ENCODE results near the gene DCUN1D1.

Gene DCUN1D1

GRCh38 chr3:182913889-182914288 is 66.4 kb downstream of the DCUN1D1 start:
- TF ChIP-seq JUND (IDR thresholded peaks at IDR 0.05; ENCODE audit: low read depth) = no peak
- in situ Hi-C loops (cut with HindIII; ENCODE audit: low pct_unique_long_range_greater_than_20kb, low sequenced_read_pairs) = no loop called here
- peak in 1 of 2 experiments; percentile 37 for DNase-seq (ENCODE audit: low read depth in 1 of 2, low spot score in 1 of 2)

GRCh38 chr3:182912474-182912873 is 67.9 kb downstream of the DCUN1D1 start:
- no peak for TF ChIP-seq JUND (IDR thresholded peaks at IDR 0.05; ENCODE audit: low read depth)
- in situ Hi-C loops (cut with HindIII; ENCODE audit: low pct_unique_long_range_greater_than_20kb, low sequenced_read_pairs) = no loop called here
- DNase-seq (ENCODE audit: low read depth in 1 of 2, low spot score in 1 of 2) = no peak

- no peak for DNase-seq (ENCODE audit: low read depth in 1 of 2, low spot score in 1 of 2)
- TF ChIP-seq JUND (IDR thresholded peaks at IDR 0.05; ENCODE audit: low read depth) = no peak
- in situ Hi-C loops (cut with HindIII; ENCODE audit: low pct_unique_long_range_greater_than_20kb, low sequenced_read_pairs) = no loop called here
Observed at GRCh38 chr3:182911782-182912111, 68.6 kb downstream of the DCUN1D1 start.

GRCh38 chr3:182910936-182911781 is 69.2 kb downstream of the DCUN1D1 start:
- TF ChIP-seq JUND (IDR thresholded peaks at IDR 0.05; ENCODE audit: low read depth) = no peak
- in situ Hi-C loops (cut with HindIII; ENCODE audit: low pct_unique_long_range_greater_than_20kb, low sequenced_read_pairs) = no loop called here
- DNase-seq (ENCODE audit: low read depth in 1 of 2, low spot score in 1 of 2) = no peak

GRCh38 chr3:182909318-182910040 is 70.9 kb downstream of the DCUN1D1 start:
- no peak for TF ChIP-seq JUND (IDR thresholded peaks at IDR 0.05; ENCODE audit: low read depth)
- DNase-seq (ENCODE audit: low read depth in 1 of 2, low spot score in 1 of 2) = peak; percentile 28 to 44
- in situ Hi-C loops (cut with HindIII; ENCODE audit: low pct_unique_long_range_greater_than_20kb, low sequenced_read_pairs) = no loop called here

GRCh38 chr3:182908471-182908870 is 71.9 kb downstream of the DCUN1D1 start:
- DNase-seq (ENCODE audit: low read depth in 1 of 2, low spot score in 1 of 2) = no peak

GRCh38 chr3:182906036-182906435 is 74.3 kb downstream of the DCUN1D1 start:
- no peak for TF ChIP-seq JUND (IDR thresholded peaks at IDR 0.05; ENCODE audit: low read depth)
- no peak for DNase-seq (ENCODE audit: low read depth in 1 of 2, low spot score in 1 of 2)
- in situ Hi-C loops (cut with HindIII; ENCODE audit: low pct_unique_long_range_greater_than_20kb, low sequenced_read_pairs) = no loop called here

More at GRCh38 chr3:182908471-182908870, 71.9 kb downstream of the DCUN1D1 start:
- in situ Hi-C loops (cut with HindIII; ENCODE audit: low pct_unique_long_range_greater_than_20kb, low sequenced_read_pairs) = no loop called here
- no peak for TF ChIP-seq JUND (IDR thresholded peaks at IDR 0.05; ENCODE audit: low read depth)

- no peak for TF ChIP-seq JUND (IDR thresholded peaks at IDR 0.05; ENCODE audit: low read depth)
- in situ Hi-C loops (cut with HindIII; ENCODE audit: low pct_unique_long_range_greater_than_20kb, low sequenced_read_pairs) = no loop called here
- no peak for DNase-seq (ENCODE audit: low read depth in 1 of 2, low spot score in 1 of 2)
Observed at GRCh38 chr3:182905623-182906022, 74.7 kb downstream of the DCUN1D1 start.

GRCh38 chr3:182904164-182904563 is 76.2 kb downstream of the DCUN1D1 start:
- in situ Hi-C loops (cut with HindIII; ENCODE audit: low pct_unique_long_range_greater_than_20kb, low sequenced_read_pairs) = no loop called here
- DNase-seq (ENCODE audit: low read depth in 1 of 2, low spot score in 1 of 2) = no peak
- TF ChIP-seq JUND (IDR thresholded peaks at IDR 0.05; ENCODE audit: low read depth) = no peak

GRCh38 chr3:182902236-182902635 is 78.1 kb downstream of the DCUN1D1 start:
- in situ Hi-C loops (cut with HindIII; ENCODE audit: low pct_unique_long_range_greater_than_20kb, low sequenced_read_pairs) = no loop called here
- TF ChIP-seq JUND (IDR thresholded peaks at IDR 0.05; ENCODE audit: low read depth) = no peak

GRCh38 chr3:182896553-182896952 is 83.8 kb downstream of the DCUN1D1 start:
- no peak for TF ChIP-seq JUND (IDR thresholded peaks at IDR 0.05; ENCODE audit: low read depth)
- in situ Hi-C loops (cut with HindIII; ENCODE audit: low pct_unique_long_range_greater_than_20kb, low sequenced_read_pairs) = no loop called here
- no peak for DNase-seq (ENCODE audit: low read depth in 1 of 2, low spot score in 1 of 2)

More at GRCh38 chr3:182902236-182902635, 78.1 kb downstream of the DCUN1D1 start:
- DNase-seq (ENCODE audit: low read depth in 1 of 2, low spot score in 1 of 2) = no peak

- in situ Hi-C loops (cut with HindIII; ENCODE audit: low pct_unique_long_range_greater_than_20kb, low sequenced_read_pairs) = no loop called here
- TF ChIP-seq JUND (IDR thresholded peaks at IDR 0.05; ENCODE audit: low read depth) = no peak
- no peak for DNase-seq (ENCODE audit: low read depth in 1 of 2, low spot score in 1 of 2)
Observed at GRCh38 chr3:182895513-182896112, 84.7 kb downstream of the DCUN1D1 start.

- TF ChIP-seq JUND (IDR thresholded peaks at IDR 0.05; ENCODE audit: low read depth) = no peak; the same call in 1 of the 2 replicates
- in situ Hi-C loops (cut with HindIII; ENCODE audit: low pct_unique_long_range_greater_than_20kb, low sequenced_read_pairs) = no loop called here
- peak in 1 of 2 experiments; percentile 33 for DNase-seq (ENCODE audit: low read depth in 1 of 2, low spot score in 1 of 2)
Observed at GRCh38 chr3:182892226-182892625, 88.1 kb downstream of the DCUN1D1 start.
